MM.1S (cell line): ENCODE data around the gene ADAD1.

Source experiments
- DNase-seq: peaks from one replicate; pipeline ENCODE4 v3.0.0-alpha.2; 2015
- H2AFZ ChIP-seq: fragments of 300-600 bp; sonication (generic); 2 replicates; pipeline ENCODE4 v1.6.0; 2016; ENCODE audit warnings: antibody characterized with exemption, low read length
- H3F3A ChIP-seq: fragments of 300-600 bp; sonication (generic); 2 replicates; pipeline ENCODE4 v1.6.1; 2016; ENCODE audit warnings: mild to moderate bottlenecking, antibody characterized with exemption, low read length, moderate library complexity, mixed read lengths; ENCODE audit not compliant: insufficient read depth
- H3K27ac ChIP-seq: fragments of 300-600 bp; sonication (generic); 2 replicates; pipeline ENCODE4 v1.5.1; 2016; ENCODE audit warnings: mild to moderate bottlenecking, low read length
- H3K27me3 ChIP-seq: fragments of 300-600 bp; sonication (generic); replicated peaks from 2 replicates; pipeline ENCODE4 v1.6.0; 2016; ENCODE audit warnings: low read length; ENCODE audit not compliant: insufficient read depth
- H3K36me3 ChIP-seq: fragments of 300-600 bp; sonication (generic); replicated peaks from 2 replicates; pipeline ENCODE4 v1.6.1; 2016; ENCODE audit warnings: mild to moderate bottlenecking, low read length, mixed read lengths; ENCODE audit not compliant: insufficient read depth
- H3K4me1 ChIP-seq: fragments of 300-600 bp; sonication (generic); 2 replicates; pipeline ENCODE4 v1.6.1; 2016; ENCODE audit warnings: low read length, mixed read lengths
- H3K4me2 ChIP-seq: fragments of 300-600 bp; sonication (generic); 2 replicates; pipeline ENCODE4 v1.6.0; 2016; ENCODE audit warnings: low read depth, low read length
- H3K4me3 ChIP-seq: fragments of 300-600 bp; sonication (generic); 2 replicates; pipeline ENCODE4 v1.5.1; 2016; ENCODE audit warnings: low read length, mixed read lengths
- H3K79me2 ChIP-seq: fragments of 300-600 bp; sonication (generic); 2 replicates; pipeline ENCODE4 v1.6.1; 2016; ENCODE audit warnings: mixed run types, low read length, mixed read lengths
- H3K9ac ChIP-seq: fragments of 300-600 bp; sonication (generic); 2 replicates; pipeline ENCODE4 v1.6.1; 2016; ENCODE audit warnings: low read length, mixed read lengths
- H3K9me2 ChIP-seq: fragments of 300-600 bp; sonication (generic); replicated peaks from 2 replicates; pipeline ENCODE4 v1.6.1; 2016; ENCODE audit warnings: mild to moderate bottlenecking, low read length, mixed read lengths; ENCODE audit not compliant: insufficient read depth
- H3K9me3 ChIP-seq: fragments of 300-600 bp; sonication (generic); replicated peaks from 2 replicates; pipeline ENCODE4 v1.6.1; 2016; ENCODE audit warnings: mild to moderate bottlenecking, low read length, mixed read lengths; ENCODE audit not compliant: insufficient read depth
- H4K20me1 ChIP-seq: fragments of 300-600 bp; sonication (generic); 2 replicates; pipeline ENCODE4 v1.6.1; 2016; ENCODE audit warnings: mild to moderate bottlenecking, low read length, moderate library complexity, mixed read lengths; ENCODE audit not compliant: insufficient read depth
- EZH2 ChIP-seq: fragments of 300-600 bp; sonication (generic); optimal IDR thresholded peaks from 2 replicates; pipeline ENCODE3; 2017; ENCODE audit warnings: low read depth, mild to moderate bottlenecking, antibody characterized with exemption, low read length, mixed read lengths
- EZH2phosphoT487 ChIP-seq: fragments of 300-600 bp; sonication (generic); IDR thresholded peaks from 2 replicates; pipeline ENCODE4 v1.6.1; 2018; ENCODE audit warnings: antibody characterized with exemption, low read length
- TF ChIP-seq, protein P1 (sequence below): fragments of 300-600 bp; sonication (generic); IDR thresholded peaks from 2 replicates; pipeline ENCODE4 v1.5.1; 2016; ENCODE audit warnings: antibody characterized with exemption, low read length, mixed read lengths

Gene ADAD1

DNA sequence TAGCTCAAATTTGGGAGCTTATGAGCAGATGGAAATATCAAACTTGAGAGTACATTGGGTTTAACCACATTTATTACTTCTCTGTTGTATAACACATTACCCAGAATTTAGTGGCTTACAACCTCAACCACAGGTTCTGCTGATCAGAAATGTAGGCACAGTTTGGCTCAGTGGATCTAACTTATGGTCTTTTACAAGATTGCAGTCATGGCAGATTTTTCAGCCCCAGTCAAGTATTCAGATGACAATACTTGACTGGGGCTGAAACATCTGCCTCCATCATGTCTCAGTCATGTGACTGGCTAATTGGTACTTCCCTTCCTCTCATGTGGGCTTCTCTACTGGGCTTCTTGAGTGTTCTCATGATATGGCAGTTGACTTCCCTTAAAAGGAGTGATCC, 44.0 kb upstream of the ADAD1 start:
- no peaks in the 10 kb centered on the region for H3F3A ChIP-seq
- H2AFZ ChIP-seq, result no peak overlapping the region
- H3K9me3 ChIP-seq, result no peaks in the 10 kb centered on the region
- no peak for DNase-seq
- H3K4me1 ChIP-seq, result no peaks in the 10 kb centered on the region
- H3K27me3 ChIP-seq, result no peaks in the 10 kb centered on the region
- no peak for TF ChIP-seq EZH2phosphoT487
- no peak for TF ChIP-seq EZH2
- TF ChIP-seq, protein P1, sequence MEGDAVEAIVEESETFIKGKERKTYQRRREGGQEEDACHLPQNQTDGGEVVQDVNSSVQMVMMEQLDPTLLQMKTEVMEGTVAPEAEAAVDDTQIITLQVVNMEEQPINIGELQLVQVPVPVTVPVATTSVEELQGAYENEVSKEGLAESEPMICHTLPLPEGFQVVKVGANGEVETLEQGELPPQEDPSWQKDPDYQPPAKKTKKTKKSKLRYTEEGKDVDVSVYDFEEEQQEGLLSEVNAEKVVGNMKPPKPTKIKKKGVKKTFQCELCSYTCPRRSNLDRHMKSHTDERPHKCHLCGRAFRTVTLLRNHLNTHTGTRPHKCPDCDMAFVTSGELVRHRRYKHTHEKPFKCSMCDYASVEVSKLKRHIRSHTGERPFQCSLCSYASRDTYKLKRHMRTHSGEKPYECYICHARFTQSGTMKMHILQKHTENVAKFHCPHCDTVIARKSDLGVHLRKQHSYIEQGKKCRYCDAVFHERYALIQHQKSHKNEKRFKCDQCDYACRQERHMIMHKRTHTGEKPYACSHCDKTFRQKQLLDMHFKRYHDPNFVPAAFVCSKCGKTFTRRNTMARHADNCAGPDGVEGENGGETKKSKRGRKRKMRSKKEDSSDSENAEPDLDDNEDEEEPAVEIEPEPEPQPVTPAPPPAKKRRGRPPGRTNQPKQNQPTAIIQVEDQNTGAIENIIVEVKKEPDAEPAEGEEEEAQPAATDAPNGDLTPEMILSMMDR, result no peak
- H3K4me2 ChIP-seq, result no peak overlapping the region
- H3K79me2 ChIP-seq, result no peaks in the 10 kb centered on the region
- H3K9me2 ChIP-seq, result no peaks in the 10 kb centered on the region
- no peaks in the 10 kb centered on the region; the same call in 1 of the 2 replicates for H3K36me3 ChIP-seq
- no peak overlapping the region for H3K4me3 ChIP-seq
- no peaks in the 10 kb centered on the region for H4K20me1 ChIP-seq
- H3K9ac ChIP-seq, result no peak overlapping the region
- H3K27ac ChIP-seq, result no peak overlapping the region

DNA sequence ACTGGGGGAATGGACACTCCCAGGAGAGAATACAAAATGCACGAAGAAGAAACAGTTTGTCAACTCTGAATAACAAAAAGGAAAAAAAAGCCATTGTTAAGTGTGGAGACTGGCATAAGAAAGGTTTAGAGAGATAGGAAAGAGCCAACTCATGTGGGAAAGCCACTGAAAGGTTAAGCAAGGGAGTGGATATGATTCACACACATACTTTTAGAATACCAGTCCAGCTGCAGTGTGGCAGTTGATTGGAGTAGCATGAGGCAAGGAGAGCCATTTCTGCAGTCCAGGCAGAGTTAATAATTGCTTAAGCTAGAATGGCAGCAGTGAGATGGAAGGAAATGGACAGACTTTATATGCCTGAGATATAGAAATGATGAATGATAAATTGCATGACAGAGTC, 36.9 kb upstream of the ADAD1 start:
- H3K27ac ChIP-seq, result no peak overlapping the region
- no peak overlapping the region for H2AFZ ChIP-seq
- H3K9ac ChIP-seq, result no peak overlapping the region
- H3K79me2 ChIP-seq, result no peaks in the 10 kb centered on the region
- no peak overlapping the region for H3K4me2 ChIP-seq
- no peak overlapping the region for H3K4me3 ChIP-seq
- no peaks in the 10 kb centered on the region for H3K9me3 ChIP-seq
- no peaks in the 10 kb centered on the region for H3K27me3 ChIP-seq
- DNase-seq, result no peak
- H3F3A ChIP-seq, result no peaks in the 10 kb centered on the region
- no peaks in the 10 kb centered on the region for H3K4me1 ChIP-seq
- no peaks in the 10 kb centered on the region for H4K20me1 ChIP-seq
- TF ChIP-seq EZH2phosphoT487 (no peak), EZH2 (no peak)
- TF ChIP-seq, protein P1, result no peak
- no peaks in the 10 kb centered on the region for H3K36me3 ChIP-seq
- no peaks in the 10 kb centered on the region for H3K9me2 ChIP-seq

DNA sequence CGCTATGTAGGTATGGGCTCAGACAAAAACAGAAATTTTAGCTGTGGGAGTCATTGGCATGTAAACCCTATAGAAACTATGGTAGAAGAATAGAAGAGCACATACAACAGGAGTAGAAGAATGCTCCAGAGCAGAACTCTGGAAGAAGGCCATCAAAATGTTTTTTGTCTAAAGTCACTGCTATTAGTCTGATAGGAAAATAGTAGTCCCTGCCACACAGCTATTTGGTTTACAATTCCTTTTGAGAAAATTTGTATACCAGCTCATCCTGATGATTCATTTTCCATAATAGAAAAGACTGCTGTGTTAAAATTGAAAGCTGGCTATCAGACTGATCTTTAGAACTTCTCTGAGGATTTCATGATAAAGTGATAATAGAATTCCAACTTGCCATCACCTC, 32.8 kb upstream of the ADAD1 start:
- Histone ChIP-seq H3K36me3 (no peaks in the 10 kb centered on the region; the same call in 1 of the 2 replicates), H3K27me3 (no peaks in the 10 kb centered on the region), H3K9me3 (no peaks in the 10 kb centered on the region), H2AFZ (no peak overlapping the region), H3K79me2 (no peaks in the 10 kb centered on the region), H3K9ac (no peak overlapping the region), H3K4me1 (no peaks in the 10 kb centered on the region), H3F3A (no peaks in the 10 kb centered on the region), H3K9me2 (no peaks in the 10 kb centered on the region), H3K27ac (no peak overlapping the region), H3K4me2 (no peak overlapping the region), H3K4me3 (no peak overlapping the region), H4K20me1 (no peaks in the 10 kb centered on the region)
- DNase-seq, result no peak
- TF ChIP-seq, protein P1, result no peak
- TF ChIP-seq EZH2 (no peak), EZH2phosphoT487 (no peak)

DNA sequence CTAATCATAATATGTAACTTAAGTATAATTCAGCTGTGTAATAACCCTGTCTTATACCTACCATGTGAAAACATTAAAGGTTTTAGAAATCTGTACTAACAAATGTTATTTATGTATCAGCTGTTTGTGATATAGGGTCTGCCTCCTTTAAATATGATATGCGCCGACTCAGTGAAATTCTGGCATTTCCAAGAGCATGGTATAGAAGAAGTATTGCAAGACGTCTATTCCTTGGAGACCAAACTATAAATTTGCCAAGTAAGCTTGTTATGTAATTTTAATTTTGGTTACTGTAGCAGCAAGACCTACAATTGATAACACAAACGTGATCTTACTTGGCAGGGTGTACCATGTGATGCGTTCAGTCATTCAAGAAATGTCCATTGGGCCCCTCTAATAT, 32.3 kb upstream of the ADAD1 start:
- Histone ChIP-seq H3K4me2 (no peak overlapping the region), H3K4me3 (no peak overlapping the region), H3K9ac (no peak overlapping the region), H3K27ac (no peak overlapping the region), H3K36me3 (no peaks in the 10 kb centered on the region; the same call in 1 of the 2 replicates), H3F3A (no peaks in the 10 kb centered on the region), H3K27me3 (no peaks in the 10 kb centered on the region), H3K9me3 (no peaks in the 10 kb centered on the region), H3K79me2 (no peaks in the 10 kb centered on the region), H3K4me1 (no peaks in the 10 kb centered on the region), H4K20me1 (no peaks in the 10 kb centered on the region), H3K9me2 (no peaks in the 10 kb centered on the region), H2AFZ (no peak overlapping the region)
- no peak for TF ChIP-seq EZH2
- TF ChIP-seq, protein P1, result no peak
- no peak for TF ChIP-seq EZH2phosphoT487
- no peak for DNase-seq
